Measurements from ENCODE around the gene MB21D2.

DNA sequence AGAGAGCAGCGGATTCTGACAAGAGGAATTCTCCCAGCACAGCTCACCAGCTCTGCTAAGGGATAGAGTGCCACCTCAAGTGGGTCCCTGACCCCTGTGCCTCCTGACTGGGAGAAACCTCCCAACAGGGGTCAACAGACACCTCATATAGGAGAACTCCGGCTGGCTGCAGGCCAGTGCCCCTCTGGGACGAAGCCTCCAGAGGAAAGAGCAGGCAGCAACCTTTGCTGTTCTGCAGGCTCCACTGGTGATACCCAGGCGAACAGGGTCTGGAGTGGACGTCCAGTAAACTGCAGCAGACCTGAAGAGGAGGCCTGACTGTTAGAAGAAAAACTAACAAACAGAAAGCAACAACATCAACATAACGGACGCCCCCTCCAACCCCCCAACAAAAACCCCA is 159.0 kb downstream of the MB21D2 start:
- TF ChIP-seq, protein P1, sequence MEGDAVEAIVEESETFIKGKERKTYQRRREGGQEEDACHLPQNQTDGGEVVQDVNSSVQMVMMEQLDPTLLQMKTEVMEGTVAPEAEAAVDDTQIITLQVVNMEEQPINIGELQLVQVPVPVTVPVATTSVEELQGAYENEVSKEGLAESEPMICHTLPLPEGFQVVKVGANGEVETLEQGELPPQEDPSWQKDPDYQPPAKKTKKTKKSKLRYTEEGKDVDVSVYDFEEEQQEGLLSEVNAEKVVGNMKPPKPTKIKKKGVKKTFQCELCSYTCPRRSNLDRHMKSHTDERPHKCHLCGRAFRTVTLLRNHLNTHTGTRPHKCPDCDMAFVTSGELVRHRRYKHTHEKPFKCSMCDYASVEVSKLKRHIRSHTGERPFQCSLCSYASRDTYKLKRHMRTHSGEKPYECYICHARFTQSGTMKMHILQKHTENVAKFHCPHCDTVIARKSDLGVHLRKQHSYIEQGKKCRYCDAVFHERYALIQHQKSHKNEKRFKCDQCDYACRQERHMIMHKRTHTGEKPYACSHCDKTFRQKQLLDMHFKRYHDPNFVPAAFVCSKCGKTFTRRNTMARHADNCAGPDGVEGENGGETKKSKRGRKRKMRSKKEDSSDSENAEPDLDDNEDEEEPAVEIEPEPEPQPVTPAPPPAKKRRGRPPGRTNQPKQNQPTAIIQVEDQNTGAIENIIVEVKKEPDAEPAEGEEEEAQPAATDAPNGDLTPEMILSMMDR (conservative IDR thresholded peaks at IDR 0.05; ENCODE audit: low read length) = no peak
- TF ChIP-seq EZH2phosphoT487 (IDR thresholded peaks at IDR 0.05; ENCODE audit: borderline replicate concordance, low read depth, low read length) = no peak

Data from OCI-LY7 (cell line).